ENCODE results near the gene CENPF.

CENPF gene

DNA sequence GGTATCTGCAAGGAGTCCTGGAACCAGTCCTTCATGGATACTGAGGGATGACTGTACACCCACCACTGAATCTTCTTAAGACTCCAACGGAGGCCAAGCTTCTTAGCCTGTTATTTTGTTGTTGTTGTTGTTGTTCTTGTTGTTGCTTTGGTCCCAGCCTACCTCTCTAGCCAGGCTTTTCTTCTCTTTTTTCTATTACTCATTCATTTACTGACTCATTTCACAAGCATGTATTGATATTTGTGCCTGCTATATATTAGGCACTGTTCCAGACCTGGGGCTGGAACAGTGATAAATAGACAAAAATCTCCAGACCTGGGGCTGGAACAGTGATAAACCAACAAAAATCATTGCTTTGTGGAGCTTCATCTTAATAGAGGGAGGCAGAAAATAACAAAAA lies 20.4 kb downstream of the CENPF start:
- DNase-seq (ENCODE audit: low spot score): no peak

DNA sequence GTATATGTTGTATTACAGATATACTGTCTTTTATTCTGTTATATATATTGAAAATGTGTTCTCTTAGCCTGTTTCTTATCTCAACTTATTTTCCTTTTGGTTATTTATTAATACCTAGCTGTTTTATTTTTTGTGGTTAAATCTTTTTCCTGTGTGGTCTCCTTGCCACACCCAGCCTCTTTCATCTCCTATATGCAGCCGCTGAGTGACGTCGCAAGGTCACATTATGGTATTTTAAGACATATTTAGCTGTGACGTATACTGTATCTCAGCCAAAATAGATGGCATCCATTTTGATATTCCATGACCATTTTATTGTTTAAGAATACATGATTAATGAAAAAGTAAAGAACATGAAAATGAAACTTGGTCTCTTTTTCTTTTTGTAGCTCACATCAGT lies 29.1 kb downstream of the CENPF start:
- no peak for DNase-seq (ENCODE audit: low spot score)

DNA sequence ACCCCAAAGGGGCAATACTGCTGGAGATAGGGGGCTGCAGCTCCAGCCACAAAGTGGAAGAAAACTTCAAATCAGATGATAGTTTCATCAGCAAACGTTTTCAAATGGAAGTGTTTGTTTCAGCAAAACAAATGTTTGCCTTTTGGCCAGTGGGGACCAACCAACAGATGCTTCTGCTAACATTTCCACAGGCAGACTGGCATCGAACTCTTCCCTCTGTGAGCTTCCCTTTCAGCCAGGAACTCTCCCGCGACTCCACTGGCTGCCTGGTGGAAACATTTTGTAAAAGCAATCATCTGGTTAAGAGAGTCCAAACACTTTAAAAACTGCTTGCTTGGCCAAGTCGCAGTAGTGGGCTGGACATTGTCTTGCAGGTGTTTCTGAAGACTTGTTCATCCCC lies 30.7 kb downstream of the CENPF start:
- no peak for DNase-seq (ENCODE audit: low spot score)

DNA sequence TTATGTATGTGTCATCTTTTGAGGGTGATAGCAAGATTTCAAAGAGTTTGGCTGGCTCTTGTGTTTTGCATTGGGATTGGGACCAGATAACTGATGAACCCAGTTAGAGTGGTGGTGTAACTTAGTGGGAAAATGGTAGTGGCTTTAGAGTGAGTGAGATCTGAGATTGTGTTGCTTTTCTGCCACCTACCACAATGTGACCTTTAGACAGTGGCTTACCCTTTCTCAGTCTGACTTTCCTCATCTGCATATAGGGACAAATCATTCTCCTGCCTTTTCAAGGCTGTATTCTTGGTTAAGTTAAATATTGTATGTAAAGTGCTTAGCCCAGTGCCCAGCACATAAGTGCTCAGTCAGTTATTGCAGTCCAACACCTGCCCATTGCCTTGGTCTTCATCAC lies 31.3 kb downstream of the CENPF start:
- no peak for DNase-seq (ENCODE audit: low spot score)

DNA sequence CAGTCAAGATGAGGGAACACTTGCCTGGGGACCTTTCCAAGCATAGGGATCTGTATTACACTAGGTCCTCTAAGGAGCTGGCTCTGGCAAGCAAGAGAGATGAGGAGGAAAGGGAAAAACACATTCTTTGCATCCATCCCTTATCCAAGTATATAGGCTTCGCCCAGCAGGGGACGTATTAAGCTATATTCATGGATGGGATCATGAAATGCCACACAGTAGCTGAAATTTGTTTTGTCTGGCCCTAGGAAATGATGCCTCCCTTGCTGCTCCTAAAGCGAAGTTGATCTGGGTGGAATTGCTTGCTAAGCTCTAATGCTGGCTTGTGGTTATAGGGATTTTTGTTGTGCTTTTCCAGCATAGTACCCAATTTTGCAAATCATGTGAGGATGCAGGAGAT lies 32.1 kb downstream of the CENPF start:
- DNase-seq (ENCODE audit: low spot score): no peak

DNA sequence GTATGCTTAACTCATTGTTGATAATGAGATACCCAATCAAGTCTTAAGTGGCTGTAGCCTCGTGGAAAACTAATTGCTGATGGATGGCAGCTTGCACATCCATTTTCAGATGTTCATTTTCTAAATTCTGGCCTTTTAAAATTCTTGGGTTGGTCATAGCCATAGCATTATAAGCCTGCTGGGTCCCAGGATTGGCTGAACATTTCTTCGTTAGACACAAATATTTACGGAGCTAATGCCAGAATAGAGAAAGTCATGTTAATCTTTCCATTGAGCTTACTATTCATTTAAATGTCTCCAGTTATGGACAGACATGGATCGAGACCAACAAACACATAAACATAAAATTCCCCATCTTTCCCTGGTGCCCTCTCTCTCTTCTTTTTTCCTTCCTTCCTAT lies 32.5 kb downstream of the CENPF start:
- no peak for DNase-seq (ENCODE audit: low spot score)

DNA sequence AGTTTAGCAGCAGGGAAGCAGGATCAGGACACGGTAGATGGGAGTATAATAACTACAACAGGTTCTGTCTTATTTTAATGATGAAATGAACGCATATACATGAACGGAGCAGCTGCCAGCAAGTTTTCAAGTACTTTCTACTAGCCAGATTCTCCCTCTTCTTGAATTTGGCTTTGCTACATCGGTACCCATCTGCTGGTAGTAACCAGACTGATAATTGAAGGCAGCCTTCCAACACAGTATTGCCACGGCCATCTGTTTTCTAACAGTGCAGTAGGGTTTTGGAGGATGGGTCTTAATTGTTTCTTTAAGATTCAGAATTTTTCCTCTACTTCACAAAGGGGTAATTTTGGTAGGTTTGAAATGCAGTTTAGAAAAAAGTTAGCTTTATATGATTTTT lies 33.4 kb downstream of the CENPF start:
- DNase-seq (ENCODE audit: low spot score): no peak

DNA sequence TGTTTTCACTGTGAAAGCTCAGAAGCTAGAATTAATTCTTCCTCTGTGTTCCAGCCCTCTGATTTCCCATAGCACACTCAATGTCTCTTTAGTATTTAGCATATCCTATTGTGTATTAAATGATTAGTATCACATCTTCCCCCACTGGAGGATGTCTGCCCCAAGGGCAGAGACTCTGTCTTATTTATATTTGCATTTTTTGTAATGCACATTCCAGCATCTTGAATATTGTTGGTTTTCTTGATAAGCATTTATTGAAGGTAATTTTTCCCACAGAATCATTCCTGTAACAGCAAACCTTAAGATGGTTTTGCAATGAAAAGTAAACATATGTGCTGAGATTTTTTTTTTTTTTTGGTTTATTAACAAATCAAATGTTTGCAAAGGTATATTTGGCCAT lies 34.1 kb downstream of the CENPF start:
- DNase-seq (ENCODE audit: low spot score): no peak

DNA sequence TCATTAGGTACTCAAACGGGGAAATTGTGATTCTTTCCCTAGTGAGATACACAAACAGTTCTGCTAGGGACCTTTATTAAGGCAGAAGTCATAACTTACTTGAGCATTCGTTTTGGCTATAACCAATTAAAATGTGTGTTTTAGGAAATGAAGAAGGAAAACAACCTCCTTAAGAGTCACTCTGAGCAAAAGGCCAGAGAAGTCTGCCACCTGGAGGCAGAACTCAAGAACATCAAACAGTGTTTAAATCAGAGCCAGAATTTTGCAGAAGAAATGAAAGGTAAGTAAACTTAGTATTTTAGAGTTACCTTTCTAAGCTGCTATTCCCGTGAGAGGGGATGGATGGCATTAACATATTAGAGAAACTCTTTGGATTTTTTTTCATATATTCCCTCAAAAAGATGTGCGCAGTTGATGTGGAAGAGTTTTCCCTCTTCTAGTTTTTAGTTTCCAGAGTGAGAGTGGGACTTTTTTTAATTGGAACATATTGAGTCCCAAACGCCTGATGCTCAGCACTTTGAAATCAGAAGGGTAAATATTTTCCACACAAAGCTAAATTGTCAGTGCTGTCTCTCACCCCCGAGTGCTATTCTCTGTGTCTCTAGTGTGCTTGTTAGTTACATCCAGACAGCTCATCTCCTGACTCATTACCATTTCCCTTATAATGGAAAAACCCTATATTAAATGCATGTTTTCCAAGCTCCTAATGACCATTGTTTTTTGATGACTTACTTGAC lies 34.9 kb downstream of the CENPF start:
- DNase-seq (ENCODE audit: low spot score): no peak

DNA sequence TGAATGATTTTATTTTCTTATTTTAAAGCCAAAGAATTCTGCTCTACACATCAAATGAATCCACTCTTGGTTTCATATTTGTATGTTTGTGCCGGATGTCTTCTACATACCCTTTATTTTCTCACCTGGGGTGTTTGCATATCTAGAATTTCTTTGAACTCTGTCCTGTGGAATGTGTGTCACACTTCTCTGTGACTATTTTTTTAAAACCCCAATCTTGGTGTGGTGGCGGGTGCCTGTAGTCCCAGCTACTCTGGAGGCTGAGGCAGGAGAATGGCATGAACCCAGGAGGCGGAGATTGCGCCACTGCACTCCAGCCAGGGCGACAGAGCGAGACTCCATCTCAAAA lies 35.4 kb downstream of the CENPF start:
- DNase-seq (ENCODE audit: low spot score): no peak

DNA sequence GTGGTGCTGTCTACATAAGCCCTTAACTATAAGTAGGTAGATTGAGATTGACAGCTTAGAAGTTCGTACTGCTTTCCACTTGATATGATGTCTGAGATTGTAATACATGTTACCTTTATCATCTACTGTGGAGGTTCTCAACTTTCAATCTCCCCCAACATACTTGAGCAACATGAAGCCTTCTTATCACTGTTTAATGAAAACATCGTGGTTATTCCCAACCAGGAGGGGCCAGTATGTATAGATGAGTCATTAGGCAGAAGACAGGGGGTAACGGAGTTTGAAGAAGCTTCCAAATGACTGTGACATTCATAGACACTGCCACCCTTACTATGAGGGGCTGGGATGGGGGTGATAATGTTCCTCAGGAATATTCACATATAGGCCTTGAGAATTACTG lies 36.0 kb downstream of the CENPF start:
- no peak for DNase-seq (ENCODE audit: low spot score)

DNA sequence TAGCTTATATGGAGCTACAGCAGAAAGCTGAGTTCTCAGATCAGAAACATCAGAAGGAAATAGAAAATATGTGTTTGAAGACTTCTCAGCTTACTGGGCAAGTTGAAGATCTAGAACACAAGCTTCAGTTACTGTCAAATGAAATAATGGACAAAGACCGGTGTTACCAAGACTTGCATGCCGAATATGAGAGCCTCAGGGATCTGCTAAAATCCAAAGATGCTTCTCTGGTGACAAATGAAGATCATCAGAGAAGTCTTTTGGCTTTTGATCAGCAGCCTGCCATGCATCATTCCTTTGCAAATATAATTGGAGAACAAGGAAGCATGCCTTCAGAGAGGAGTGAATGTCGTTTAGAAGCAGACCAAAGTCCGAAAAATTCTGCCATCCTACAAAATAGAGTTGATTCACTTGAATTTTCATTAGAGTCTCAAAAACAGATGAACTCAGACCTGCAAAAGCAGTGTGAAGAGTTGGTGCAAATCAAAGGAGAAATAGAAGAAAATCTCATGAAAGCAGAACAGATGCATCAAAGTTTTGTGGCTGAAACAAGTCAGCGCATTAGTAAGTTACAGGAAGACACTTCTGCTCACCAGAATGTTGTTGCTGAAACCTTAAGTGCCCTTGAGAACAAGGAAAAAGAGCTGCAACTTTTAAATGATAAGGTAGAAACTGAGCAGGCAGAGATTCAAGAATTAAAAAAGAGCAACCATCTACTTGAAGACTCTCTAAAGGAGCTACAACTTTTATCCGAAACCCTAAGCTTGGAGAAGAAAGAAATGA lies 37.6 kb downstream of the CENPF start:
- no peak for DNase-seq (ENCODE audit: low spot score)

DNA sequence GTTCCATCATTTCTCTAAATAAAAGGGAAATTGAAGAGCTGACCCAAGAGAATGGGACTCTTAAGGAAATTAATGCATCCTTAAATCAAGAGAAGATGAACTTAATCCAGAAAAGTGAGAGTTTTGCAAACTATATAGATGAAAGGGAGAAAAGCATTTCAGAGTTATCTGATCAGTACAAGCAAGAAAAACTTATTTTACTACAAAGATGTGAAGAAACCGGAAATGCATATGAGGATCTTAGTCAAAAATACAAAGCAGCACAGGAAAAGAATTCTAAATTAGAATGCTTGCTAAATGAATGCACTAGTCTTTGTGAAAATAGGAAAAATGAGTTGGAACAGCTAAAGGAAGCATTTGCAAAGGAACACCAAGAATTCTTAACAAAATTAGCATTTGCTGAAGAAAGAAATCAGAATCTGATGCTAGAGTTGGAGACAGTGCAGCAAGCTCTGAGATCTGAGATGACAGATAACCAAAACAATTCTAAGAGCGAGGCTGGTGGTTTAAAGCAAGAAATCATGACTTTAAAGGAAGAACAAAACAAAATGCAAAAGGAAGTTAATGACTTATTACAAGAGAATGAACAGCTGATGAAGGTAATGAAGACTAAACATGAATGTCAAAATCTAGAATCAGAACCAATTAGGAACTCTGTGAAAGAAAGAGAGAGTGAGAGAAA lies 38.4 kb downstream of the CENPF start:
- DNase-seq (ENCODE audit: low spot score): no peak

DNA sequence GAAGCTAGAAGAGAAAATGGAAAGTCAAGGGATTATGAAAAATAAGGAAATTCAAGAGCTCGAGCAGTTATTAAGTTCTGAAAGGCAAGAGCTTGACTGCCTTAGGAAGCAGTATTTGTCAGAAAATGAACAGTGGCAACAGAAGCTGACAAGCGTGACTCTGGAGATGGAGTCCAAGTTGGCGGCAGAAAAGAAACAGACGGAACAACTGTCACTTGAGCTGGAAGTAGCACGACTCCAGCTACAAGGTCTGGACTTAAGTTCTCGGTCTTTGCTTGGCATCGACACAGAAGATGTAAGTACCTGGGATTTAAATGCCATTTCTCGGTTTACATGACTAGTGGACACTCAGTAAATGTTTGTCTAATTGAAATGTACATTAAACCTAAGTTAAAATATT lies 40.0 kb downstream of the CENPF start:
- DNase-seq (ENCODE audit: low spot score): no peak

DNA sequence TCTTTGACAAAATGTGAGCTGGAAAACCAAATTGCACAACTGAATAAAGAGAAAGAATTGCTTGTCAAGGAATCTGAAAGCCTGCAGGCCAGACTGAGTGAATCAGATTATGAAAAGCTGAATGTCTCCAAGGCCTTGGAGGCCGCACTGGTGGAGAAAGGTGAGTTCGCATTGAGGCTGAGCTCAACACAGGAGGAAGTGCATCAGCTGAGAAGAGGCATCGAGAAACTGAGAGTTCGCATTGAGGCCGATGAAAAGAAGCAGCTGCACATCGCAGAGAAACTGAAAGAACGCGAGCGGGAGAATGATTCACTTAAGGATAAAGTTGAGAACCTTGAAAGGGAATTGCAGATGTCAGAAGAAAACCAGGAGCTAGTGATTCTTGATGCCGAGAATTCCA lies 42.7 kb downstream of the CENPF start:
- no peak for DNase-seq (ENCODE audit: low spot score)

DNA sequence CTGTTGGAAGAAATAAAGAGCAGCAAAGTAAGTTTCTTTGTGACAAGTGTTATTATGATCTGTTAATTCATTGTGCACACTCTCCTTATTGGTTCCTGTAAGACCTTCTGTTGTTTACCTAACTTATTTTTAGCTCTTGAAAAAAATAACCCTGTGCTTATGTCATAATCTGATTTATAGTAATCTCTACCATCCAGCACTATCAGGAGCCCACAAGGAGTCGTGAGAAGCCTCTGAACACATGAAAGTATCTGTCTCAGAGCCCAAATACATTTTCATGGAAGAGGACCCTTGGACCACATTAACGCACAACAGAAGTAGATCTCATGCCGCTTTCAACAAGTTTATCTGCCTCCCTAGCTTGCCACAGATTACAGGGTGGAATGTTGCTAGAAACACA lies 45.8 kb downstream of the CENPF start:
- no peak for DNase-seq (ENCODE audit: low spot score)

DNA sequence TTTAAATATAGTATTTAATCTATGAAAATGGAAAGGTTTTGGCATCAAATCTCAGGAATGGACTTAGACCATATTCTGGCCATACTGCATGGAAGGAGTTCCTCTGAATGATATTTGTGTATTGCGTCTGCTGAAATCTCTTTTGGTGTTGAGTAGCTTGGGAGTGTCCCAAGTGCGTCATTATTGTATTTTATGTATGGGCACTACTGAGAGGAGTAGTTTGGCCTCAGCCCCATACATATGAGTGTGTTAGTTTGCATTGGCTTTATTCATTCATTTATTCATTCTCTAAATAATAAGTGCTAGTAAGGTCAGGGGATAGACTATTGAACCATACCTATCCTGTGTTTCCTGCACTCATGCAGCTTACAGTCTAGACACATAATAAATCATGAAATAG lies 46.6 kb downstream of the CENPF start:
- DNase-seq (ENCODE audit: low spot score): no peak

DNA sequence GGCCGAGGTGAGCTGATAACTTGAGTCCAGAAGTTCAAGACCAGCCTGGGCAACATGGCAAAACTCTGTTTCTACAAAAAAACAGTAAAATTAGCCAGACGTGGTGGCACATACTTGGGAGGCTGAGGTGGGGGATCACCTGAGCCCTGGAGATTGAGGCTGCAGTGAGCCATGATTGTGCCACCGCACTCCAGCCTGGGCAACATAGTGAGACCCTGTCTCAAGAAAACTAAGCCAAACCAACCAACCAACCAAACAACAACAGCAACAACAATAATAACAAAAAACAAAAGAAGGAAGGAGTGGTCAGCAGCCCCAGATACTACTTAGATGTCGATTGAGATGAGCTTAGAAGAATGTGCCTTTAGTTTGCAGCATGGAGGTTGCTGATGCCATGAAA lies 47.7 kb downstream of the CENPF start:
- no peak for DNase-seq (ENCODE audit: low spot score)

DNA sequence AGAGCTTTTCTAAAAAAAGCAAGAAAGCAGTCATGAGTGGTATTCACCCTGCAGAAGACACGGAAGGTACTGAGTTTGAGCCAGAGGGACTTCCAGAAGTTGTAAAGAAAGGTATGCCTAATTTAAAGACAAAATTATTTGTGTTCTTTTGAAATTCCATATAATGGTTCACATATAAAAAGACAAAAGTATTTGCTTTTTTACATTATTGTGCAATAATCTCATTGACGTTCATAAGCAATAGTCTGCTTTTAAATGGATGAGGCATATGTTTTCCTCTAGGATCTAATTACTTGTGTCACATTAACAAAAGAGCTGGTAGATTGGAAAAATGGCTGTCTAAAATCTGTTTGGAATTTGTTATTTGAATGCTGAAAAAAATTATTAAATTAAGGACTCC lies 54.3 kb downstream of the CENPF start:
- no peak for DNase-seq (ENCODE audit: low spot score)

DNA sequence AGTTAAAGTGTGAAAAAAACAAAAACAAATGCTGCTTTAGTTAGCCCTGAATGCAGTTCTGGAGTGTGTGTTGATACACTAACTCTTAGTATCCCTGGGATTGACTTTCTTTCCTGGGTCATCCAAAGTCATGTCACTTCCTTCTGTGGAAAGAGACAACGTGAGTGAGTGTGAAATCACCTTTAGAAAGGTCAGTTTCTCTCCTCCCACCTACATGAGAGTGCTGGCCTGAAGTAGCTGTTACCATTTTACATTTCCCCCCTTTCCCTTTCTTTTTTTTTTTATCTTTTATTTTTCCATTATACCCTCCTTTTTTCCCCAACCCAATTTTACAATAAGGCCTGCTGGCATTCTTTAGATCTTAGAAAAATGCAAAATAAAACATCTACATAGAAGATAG lies 55.2 kb downstream of the CENPF start:
- no peak for DNase-seq (ENCODE audit: low spot score)

DNA sequence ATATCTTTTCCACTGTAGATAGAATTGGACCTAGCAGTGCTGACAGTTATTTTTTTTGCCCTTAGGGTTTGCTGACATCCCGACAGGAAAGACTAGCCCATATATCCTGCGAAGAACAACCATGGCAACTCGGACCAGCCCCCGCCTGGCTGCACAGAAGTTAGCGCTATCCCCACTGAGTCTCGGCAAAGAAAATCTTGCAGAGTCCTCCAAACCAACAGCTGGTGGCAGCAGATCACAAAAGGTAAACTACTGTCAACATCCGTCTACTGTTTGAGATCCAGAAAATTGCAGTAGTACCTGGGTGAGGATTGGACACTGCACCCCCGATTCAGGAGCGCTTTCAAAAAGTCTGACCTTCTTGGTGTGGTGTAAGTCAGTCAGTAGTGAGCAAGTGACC lies 55.8 kb downstream of the CENPF start:
- no peak for DNase-seq (ENCODE audit: low spot score)

DNA sequence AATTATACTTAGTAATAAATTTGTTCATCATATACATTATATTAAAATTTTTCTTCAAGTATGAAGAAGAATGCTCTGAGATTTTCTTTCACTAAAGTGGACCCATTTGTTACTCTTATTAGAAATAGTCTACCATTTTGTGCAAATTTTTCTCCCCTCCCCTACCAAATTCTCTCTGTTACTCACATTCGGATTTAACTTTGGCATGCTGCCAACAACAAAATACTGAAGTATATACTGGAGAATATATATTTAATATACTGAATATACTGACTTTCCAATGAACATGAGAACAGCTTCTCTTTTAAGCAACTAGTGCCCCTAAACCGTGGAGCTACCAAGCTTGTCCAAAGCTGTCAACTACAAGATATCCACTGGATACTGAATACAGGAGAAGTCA lies 57.2 kb downstream of the CENPF start:
- no peak for DNase-seq (ENCODE audit: low spot score)

DNA sequence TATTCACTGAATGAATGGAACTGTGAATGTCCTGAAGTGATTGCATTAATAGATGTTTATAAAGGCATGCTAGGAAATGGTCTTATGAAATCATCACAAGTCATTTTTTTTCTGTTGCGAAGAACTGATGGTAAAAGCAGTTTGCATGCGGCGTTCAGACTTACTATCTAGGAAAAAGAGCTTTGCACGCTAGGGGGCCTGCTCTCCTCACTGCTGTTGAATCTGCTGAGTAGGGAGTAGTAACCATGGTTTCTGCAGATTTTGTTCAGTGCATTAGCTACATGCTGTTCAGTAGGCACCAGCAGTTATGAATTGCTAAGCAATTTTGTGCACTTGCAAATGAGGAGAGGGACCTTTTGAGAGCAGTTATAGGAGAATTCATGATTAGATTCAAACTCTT lies 57.9 kb downstream of the CENPF start:
- DNase-seq (ENCODE audit: low spot score): no peak
